ENCODE results near the gene VWA8.
"Not testable (repeated sequence)": the region's sequence is repeated elsewhere in the genome, so short reads cannot be mapped to it uniquely, and the experiment has no call there.

VWA8 gene

GRCh38 chr13:41851351-41851750 is 109.6 kb downstream of the VWA8 start:
- DNase-seq (ENCODE audit: low read depth in 2 of 2): no peak

GRCh38 chr13:41848435-41849255 is 112.3 kb downstream of the VWA8 start:
- DNase-seq (ENCODE audit: low read depth in 2 of 2): no peak

GRCh38 chr13:41847216-41847615 is 113.7 kb downstream of the VWA8 start:
- no peak for DNase-seq (ENCODE audit: low read depth in 2 of 2)

GRCh38 chr13:41842036-41842620 is 118.8 kb downstream of the VWA8 start:
- DNase-seq (ENCODE audit: low read depth in 2 of 2): no peak

- no peak for DNase-seq (ENCODE audit: low read depth in 2 of 2)
Observed at GRCh38 chr13:41837629-41838028, 123.3 kb downstream of the VWA8 start.

- DNase-seq (ENCODE audit: low read depth in 2 of 2): no peak
Observed at GRCh38 chr13:41835871-41836270, 125.0 kb downstream of the VWA8 start.

- DNase-seq (ENCODE audit: low read depth in 2 of 2): not testable (repeated sequence)
Observed at GRCh38 chr13:41834697-41835096, 126.2 kb downstream of the VWA8 start.

- no peak for DNase-seq (ENCODE audit: low read depth in 2 of 2)
Observed at GRCh38 chr13:41833831-41834230, 127.1 kb downstream of the VWA8 start.

GRCh38 chr13:41833201-41833600 is 127.7 kb downstream of the VWA8 start:
- no peak for DNase-seq (ENCODE audit: low read depth in 2 of 2)

- no peak for DNase-seq (ENCODE audit: low read depth in 2 of 2)
Observed at GRCh38 chr13:41827507-41828213, 133.2 kb downstream of the VWA8 start.

- DNase-seq (ENCODE audit: low read depth in 2 of 2): no peak
Observed at GRCh38 chr13:41825691-41826090, 135.2 kb downstream of the VWA8 start.

GRCh38 chr13:41823476-41823875 is 137.4 kb downstream of the VWA8 start:
- DNase-seq (ENCODE audit: low read depth in 2 of 2): no peak

- DNase-seq (ENCODE audit: low read depth in 2 of 2): no peak
Observed at GRCh38 chr13:41822560-41822959, 138.3 kb downstream of the VWA8 start.

- DNase-seq (ENCODE audit: low read depth in 2 of 2): no peak
Observed at GRCh38 chr13:41821238-41821594, 139.7 kb downstream of the VWA8 start.

- DNase-seq (ENCODE audit: low read depth in 2 of 2): no peak
Observed at GRCh38 chr13:41820581-41821237, 140.2 kb downstream of the VWA8 start.

- no peak for DNase-seq (ENCODE audit: low read depth in 2 of 2)
Observed at GRCh38 chr13:41816057-41816456, 144.9 kb downstream of the VWA8 start.

GRCh38 chr13:41813426-41813825 is 147.5 kb downstream of the VWA8 start:
- DNase-seq (ENCODE audit: low read depth in 2 of 2): no peak

- no peak for DNase-seq (ENCODE audit: low read depth in 2 of 2)
Observed at GRCh38 chr13:41812851-41813250, 148.1 kb downstream of the VWA8 start.

GRCh38 chr13:41812237-41812636 is 148.7 kb downstream of the VWA8 start:
- no peak for DNase-seq (ENCODE audit: low read depth in 2 of 2)

GRCh38 chr13:41811588-41812021 is 149.3 kb downstream of the VWA8 start:
- DNase-seq (ENCODE audit: low read depth in 2 of 2): no peak

- no peak for DNase-seq (ENCODE audit: low read depth in 2 of 2)
Observed at GRCh38 chr13:41809962-41810361, 150.9 kb downstream of the VWA8 start.

- DNase-seq (ENCODE audit: low read depth in 2 of 2): not testable (repeated sequence)
Observed at GRCh38 chr13:41803445-41803735, 157.5 kb downstream of the VWA8 start.
